Activated T-cell treated with anti-CD3 and anti-CD28 coated beads for 1 hour (primary cell): ENCODE results near the gene ZNF587B.
"Not testable (repeated sequence)": the region's sequence is repeated elsewhere in the genome, so short reads cannot be mapped to it uniquely, and the experiment has no call there.

Experiments
- DNase-seq: peaks from one replicate; pipeline ENCODE4 v3.0.0-alpha.2; 2020; ENCODE audit warnings: low read depth

ZNF587B gene

GRCh38 chr19:57818378-57818777 is 11.7 kb upstream of the ZNF587B start:
- DNase-seq: no peak

- DNase-seq: peak; percentile 59
Measured at GRCh38 chr19:57819475-57820148, 10.5 kb upstream of the ZNF587B start.

- DNase-seq: no peak
Measured at GRCh38 chr19:57820599-57820998, 9.5 kb upstream of the ZNF587B start.

DNA sequence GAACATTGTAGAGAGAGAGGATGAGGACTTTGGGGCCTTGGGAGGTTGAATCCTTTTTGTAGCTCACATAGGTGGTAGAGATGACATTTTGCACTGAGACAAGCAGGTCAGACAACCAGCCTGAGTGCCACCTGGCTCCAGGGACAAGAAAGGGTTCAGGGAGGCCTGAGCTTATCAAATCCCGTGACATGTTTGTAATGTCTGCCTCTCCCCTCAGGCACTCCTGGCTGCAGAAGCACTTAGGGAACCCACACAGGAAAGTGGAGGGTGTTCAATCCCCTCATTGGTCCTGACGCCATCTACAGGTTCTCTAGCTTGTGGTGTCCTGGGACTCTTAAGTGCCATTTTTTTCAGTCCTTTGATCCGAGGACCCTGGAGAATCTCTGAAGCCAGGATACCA is 9.0 kb upstream of the ZNF587B start:
- DNase-seq: not testable (repeated sequence)

GRCh38 chr19:57821501-57821900 is 8.6 kb upstream of the ZNF587B start:
- DNase-seq: not testable (repeated sequence)

DNA sequence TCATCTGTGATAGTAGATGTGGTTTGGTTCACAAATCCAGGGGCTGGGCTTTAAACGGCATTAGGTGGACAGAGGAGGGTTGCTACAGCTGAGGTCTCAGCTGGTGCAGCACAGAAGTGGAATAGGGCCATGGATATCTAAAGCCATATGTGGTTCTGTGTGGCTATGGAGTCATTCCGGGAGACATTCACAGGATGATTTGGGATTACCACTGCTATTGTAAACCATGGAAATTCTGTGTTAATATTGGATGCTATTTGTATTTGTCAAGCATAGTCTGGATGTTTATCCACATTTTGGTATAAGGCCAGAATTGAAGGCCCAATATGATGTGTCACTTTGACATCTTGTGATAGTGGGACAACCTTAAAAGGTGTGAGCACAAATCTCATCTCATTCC is 6.9 kb upstream of the ZNF587B start:
- DNase-seq: not testable (repeated sequence)

DNA sequence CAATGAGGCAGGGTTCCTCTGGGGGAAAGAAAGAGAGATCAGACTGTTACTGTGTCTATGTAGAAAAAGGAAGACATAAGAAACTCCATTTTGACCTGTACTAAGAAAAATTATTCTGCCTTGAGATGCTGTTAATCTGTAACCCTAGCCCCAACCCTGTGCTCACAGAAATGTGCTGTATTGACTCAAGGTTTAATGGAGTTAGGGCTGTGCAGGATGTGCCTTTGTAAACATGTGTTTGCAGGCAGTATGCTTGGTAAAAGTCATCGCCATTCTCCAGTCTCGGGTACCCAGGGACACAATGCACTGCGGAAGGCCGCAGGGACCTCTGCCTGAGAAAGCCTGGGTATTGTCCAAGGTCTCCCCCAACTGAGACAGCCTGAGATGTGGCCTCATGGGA is 6.5 kb upstream of the ZNF587B start:
- DNase-seq: not testable (repeated sequence)

DNA sequence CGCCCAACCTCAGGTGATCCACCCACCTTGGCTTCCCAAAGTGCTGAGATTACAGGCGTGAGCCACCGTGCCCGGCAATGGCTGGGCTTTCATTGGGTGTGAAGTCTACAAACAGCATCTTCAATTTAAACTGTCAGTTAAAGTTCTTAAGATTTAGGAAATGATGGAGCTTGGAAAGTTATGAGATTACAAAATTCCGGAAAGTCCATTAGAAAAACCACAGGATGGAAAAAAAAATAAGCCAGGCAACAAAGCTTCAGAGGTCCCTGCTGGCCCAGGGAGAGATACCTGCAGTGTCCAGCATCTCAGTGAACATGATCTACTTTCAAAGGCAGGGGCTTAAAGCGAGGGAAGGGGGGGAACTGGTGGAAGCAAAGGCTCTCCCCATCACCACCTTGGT is 4.6 kb upstream of the ZNF587B start:
- no peak for DNase-seq

- no peak for DNase-seq
Measured at GRCh38 chr19:57829316-57829715, 783 bp upstream of the ZNF587B start.

- DNase-seq: not testable (repeated sequence)
Measured at GRCh38 chr19:57836991-57837390, 6.9 kb downstream of the ZNF587B start.

DNA sequence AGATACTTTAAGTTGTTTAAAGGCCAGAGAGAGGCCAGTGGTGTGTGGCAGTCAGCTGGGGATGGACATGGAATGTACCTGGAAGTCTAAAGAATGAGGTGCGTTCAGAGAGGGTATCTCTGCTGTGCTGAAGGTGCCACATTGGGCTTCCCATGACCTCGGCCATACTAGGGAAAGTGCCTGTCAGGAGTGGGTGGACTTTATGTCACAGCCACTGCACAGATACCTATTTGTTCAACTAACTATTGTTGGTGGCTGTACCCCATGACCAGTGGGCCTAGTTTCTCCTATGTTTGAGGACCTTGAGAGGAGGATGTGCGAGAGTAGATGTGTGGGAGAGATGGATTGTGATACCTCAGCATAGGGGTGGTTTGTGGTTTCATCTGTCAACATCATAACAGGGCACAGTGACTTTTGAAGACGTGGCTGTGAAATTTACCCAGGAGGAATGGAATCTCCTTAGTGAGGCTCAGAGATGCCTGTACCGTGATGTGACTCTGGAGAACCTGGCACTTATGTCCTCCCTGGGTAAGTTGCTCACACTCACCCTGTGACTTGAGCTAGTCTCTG is 8.6 kb downstream of the ZNF587B start:
- not testable (repeated sequence) for DNase-seq

- DNase-seq: no peak
Measured at GRCh38 chr19:57841122-57841763, 11.1 kb downstream of the ZNF587B start.

DNA sequence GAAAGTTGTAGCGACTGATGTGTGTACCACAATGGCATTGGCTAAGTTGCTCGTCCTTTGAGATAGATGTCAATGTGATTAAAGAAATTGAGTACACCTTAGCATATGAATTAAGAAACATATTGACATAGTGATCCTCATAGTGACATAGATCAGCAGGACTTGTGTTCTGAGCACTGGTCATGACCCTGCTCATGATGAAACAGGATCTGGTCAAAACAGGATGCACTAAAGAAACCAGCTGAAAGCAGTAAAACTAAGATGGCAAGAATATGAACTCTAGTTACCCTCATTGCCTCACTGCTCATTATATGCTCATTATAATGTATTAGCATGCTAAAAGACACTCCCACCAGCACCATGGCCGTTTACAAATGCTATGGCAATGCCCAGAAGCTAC is 17.1 kb downstream of the ZNF587B start:
- DNase-seq: not testable (repeated sequence)

DNA sequence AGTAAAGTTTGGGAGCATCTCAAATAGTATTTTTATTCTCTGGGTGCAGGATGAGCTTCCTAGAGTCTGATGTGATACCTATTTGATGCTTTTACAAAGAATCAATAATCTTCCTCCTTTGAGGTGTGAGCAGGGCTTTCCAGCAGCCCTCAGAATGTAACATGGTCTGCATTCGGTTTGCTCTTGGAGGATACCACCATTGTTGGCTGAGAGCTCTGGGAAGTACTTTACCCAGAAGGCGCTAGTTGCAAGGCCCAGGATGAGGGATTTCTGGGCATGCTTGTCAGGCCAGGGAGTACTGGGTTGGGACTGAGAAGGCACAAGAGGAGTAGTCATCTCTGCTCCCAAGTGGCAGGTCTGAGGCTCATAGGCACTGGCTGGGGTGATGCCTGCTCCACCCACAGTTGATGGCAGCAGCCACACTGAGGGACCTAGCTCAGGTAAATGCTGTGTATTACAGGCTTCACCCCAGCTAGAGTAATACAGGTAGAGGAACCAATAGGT is 19.1 kb downstream of the ZNF587B start:
- DNase-seq: not testable (repeated sequence)

DNA sequence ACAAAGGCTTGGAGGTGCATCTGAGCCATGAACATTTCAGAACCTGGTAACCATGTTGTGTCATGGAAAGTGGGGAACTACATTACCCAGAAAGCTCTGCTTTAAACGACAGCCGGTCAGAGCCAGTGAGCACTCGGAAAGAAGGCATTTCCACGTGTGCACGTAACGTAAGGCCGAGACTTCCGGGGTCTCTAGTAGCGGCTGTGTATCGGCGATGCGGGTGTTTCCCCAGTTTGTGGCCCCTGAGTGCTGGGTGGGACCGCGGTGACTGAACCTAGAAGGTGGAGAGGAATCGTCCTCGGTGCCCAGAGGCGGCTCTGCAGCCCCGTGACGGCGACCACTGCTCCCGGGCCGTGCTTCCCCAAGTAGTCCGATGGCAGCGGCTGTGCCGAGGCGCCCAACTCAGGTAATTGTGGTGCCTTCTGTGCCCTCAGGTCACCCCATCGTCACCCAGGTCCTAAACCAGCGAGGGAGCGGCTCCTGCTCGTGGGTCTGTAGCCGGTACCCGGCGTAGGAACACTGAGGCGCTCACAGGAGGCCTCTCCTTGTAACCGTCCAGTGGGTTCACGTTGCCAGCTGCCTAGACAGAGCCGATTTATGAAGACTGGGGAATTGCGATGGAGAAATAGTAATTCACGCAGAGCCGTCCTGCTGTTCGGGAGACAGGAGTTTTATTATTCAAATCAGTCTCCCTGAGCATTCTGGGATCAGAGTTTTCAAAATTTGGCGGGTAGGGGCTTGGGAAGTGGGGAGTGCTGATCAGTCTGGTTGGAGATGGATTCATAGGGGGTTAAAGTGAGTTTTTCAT is 19.8 kb downstream of the ZNF587B start, which contains the start of gene ZNF587:
TSS of gene ZNF587 (plus strand) at position 194 of the 808 bp plus-strand sequence. CDS start at position 374, 180 bp downstream.
- peak; percentile 65 for DNase-seq

- no peak for DNase-seq
Measured at GRCh38 chr19:57850553-57851017, 20.5 kb downstream of the ZNF587B start.

DNA sequence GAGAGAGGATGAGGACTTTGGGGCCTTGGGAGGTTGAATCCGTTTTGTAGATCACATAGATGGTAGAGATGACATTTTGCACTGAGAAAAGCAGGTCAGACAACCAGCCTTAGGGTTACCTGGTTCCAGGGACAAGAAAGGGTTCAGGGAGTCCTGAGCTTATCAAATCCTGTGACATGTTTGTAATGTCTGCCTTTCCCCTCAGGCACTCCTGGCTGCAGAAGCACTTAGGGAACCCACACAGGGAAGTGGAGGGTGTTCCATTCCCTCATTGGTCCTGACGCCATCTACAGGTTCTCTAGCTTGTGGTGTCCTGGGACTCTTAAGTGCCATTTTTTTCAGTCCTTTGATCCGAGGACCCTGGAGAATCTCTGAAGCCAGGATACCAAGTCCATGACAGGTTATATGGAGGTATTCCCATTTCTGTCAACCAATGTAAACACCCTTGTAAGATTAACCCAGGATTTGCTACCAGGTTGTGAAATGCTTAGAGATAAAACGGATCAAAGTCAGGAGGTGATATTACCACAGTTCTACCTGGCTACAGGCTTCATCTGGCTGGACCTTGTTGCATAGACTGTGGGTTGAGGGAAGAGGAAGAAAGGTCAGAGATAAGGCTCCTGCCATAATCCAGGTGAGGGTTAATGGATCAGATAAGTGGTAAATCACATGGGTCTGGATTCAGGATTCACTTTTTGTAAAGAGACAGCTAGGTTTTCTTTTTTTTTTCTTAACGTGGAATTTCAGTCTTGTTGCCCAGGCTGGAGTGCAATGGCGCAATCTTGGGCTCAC is 21.9 kb downstream of the ZNF587B start:
- not testable (repeated sequence) for DNase-seq

DNA sequence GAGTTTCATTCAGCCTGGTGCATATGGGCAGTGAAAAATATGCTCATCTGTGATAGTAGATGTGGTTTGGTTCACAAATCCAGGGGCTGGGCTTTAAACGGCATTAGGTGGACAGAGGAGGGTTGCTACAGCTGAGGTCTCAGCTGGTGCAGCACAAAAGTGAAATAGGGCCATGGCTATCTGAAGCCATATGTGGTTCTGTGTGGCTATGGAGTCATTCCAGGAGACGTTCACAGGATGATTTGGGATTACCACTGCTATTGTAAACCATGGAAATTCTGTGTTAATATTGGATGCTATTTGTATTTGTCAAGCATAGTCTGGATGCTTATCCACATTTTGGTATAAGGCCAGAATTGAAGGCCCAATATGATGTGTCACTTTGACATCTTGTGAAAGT is 24.0 kb downstream of the ZNF587B start:
- not testable (repeated sequence) for DNase-seq

DNA sequence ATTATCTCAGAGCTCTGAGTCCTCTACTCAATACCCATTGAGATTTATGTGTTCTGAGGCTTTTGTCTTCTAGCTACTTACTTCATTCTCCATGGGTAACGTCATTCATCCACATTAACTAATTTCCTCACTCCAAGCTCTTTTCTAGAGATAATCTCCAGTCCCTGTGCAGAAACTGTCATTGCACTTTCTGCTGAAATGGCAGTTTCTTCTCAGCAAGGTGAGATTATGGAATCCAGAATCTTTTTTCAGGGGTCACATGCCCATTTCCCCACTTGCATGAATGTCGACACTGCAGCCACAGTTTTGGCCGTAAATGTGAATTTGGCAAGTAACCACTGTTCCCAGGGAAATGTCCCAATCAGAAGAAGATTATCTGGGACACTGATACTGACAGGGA is 32.3 kb downstream of the ZNF587B start:
- not testable (repeated sequence) for DNase-seq

DNA sequence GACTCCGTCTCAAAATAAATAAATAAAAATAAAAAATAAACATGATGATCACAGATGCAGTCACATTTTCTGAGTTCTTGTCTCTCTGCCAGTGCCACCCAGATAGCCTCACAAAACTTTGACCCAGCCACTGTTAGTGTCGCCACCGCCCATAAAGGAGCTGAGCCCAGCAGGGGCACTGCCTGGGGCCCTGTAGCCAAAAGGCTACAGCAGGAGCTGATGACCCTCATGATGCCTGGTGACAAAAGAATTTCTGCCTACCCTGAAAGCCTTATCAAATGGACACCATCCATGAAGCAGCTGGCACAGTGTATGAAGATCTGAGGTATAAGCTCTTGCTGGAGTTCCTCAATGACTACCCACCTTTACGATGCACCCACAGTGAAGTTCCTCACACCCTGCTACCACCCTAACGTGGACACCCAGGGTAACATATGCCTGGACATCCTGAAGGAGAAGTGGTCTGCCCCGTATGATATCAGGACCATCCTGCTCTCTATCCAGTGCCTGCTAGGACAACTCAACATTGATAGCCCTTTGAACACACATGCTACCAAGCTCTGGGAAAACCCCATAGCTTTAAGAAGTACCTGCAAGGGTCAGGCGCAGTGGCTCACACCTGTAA is 37.9 kb downstream of the ZNF587B start:
- DNase-seq: no peak

DNA sequence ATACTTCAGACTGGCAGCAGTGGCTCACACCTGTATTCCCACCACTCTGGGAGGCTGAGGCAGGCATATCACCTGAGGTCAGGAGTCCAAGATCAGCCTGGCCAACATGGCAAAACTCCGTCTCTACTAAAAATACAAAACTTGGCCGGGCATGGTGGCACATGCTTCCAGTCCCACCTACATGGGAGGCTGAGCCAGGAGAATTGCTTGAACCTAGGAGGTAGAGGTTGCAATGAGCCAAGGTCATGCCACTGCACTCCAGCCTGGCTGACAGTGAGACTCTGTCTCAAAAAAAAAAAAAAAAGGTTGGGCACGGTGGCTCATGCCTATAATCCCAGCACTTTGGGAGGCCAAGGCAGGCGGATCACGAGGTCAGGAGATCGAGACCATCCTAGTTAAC is 39.6 kb downstream of the ZNF587B start:
- DNase-seq: not testable (repeated sequence)
